LoVo (cell line): ENCODE measurements around the gene OR5K2.

Experiments used
- DNase-seq: peaks from one replicate; pipeline ENCODE4 v3.0.0-alpha.2; 2016; ENCODE audit warnings: low spot score

The OR5K2 gene

DNA sequence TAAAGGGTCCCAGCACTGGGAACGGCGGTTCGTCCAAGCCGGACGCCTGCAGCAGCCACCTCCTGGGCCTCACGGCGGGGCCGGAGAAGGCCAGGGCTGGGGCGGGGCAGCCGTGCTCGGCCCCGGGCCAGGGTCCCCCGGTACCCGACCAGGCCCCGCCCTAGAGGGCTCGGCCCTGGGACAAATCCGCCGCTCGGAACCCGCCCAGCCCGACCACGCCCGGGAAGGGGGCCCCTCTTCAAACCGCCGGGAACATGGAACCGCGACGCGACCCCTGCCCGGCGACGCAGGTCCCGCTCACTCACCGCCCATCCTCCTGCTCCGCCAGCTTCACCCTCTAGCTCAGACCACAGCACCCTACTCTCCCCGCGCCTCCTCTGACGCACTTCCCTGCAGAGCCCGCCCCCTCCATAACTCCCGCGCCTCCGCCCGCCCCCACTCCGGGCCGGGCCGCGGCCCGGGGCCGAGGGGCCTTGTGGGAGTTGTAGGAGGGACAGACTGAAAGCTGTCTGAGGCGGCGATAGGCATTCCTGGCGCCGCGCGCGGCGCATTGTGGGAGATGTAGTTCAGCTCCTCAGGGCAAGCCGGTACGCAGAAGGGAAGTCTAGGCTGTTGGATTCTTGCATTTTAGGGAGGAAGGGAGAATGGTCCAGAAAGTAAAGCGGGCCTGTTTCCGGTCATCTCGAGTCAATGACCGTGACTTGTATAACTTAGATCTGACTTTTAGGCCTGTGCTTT lies 25.2 kb downstream of the OR5K2 start, which contains the start of gene CLDND1:
Gene CLDND1, minus strand, starts transcription at position 359 of the 738 bp plus-strand sequence. CDS start 1,478 bp downstream, outside the sequence.
- DNase-seq, result peak; percentile 91

DNA sequence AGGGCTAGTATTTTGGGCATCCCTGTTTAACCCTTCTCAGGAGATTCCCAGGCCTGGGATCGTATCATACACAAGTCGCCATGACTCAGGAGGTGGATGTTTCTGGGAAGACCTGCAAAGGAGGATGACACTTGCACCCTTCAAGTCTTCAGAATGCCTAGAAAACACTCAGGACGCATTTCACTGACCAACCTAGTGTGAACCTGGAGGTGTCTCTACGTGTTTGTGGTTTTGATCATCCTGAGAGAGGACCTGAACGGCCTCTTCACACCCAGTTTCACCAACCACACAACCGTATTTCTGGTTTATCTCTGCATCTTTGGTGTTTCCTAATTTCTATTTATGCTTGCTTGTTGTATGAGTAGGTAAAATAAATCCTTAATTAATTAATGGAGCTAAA lies 28.0 kb downstream of the OR5K2 start:
- DNase-seq, result no peak

DNA sequence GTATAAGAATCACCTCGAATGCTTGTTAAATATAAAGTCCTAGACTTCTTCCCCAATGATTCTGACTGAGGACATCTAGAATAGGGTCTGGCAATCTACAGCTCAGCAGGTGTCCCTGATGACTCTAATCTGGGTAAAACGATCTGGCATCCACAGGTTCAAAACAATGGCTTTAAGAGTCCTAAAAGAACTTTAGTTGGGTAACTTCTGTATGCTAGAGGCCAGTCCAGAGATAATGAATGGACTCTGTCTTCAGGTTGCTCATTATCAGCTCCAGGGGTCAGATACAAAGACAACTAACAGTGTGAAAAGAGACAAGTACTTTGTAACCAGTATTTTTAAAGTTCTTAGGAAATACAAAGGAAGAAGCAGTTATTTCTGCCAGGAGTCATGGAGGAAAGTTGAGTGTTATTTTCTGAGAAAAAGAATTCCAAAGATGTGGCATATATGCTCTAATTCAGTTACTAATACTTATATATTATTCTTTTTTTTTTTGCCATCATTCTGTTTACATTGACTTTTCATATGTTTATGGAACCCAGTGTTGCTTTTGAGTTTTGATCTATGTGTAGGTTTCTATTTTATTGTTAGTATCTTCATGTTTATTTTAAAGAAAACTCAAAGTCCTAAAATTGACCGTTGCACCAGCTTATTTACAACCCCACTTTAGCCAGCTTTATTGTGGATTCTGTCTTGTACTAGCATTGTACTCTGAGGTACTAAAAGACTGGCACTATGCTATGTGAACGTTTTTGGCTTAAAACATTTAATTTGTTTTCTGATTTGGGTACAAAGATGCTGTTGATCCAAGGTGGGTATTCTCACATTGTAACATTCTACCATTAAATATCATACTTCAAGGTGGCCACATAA lies 31.2 kb downstream of the OR5K2 start:
- no peak for DNase-seq

DNA sequence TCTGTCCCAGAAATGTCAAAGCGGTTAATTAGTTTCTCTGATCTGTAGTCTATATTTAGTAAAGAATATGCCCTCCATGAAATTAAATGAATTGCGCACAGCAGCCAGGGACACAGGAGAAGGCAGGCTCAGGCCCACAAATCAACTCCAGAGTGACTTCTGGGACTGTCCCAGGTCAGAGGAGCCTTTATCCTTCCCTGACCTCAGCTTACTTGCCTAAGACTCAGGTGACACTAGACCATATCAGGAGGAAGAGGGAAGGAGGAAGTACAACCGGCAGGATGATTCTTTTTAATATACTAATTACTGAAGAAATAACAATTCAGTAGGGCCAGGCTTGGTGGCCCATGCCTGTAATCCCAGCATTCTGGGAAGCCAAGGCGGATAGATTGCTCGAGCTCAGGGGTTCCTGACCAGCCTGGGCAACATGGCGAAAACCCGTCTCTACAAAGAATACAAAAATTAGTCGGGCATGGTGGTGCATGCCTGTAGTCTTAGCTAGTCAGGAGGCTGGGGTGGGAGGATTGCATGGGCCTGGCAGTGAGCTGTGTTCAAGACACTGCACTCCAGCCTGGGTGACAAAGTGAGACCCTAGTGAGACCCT lies 32.5 kb downstream of the OR5K2 start:
- DNase-seq, result no peak

DNA sequence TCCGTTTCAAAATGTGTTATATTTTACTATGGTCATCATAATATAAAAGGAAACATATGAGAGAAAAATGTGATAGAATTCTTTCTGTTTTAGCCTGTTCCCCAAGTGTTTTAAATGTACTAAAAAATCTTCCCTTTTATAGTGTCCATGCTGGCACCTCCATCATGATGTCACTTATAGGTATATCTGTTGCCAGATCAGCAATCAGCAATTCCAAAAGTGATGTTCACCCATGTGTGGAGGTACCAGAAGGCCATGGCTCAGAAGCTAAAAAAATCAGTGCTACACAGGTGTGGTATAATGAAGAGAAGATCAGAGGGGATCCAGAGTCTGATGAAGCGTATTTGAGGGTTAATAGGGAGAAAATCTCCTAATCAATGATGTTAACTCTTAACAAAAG lies 33.2 kb downstream of the OR5K2 start:
- DNase-seq, result no peak

DNA sequence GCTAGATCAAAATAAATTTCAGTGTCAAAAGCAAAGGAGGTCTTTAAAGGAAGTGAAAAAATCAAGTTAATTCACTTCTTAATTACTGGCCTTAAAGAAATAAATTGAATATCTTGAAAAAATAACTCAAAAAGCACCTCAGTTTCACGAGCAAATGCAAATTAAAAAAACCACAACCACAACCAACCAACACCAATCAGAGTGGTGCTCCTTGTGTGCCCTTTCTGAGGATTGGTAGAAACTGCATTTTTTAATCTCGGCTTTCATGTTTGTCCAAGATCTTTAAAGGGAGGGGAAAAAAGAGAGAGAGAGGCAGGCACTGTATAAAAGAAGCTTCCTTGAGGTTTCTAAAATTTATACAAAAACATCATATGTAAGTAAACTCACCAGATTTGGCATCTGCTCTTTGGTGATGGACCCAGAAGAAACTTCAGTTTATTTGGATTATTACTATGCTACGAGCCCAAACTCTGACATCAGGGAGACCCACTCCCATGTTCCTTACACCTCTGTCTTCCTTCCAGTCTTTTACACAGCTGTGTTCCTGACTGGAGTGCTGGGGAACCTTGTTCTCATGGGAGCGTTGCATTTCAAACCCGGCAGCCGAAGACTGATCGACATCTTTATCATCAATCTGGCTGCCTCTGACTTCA lies 34.3 kb downstream of the OR5K2 start, which contains the start of gene GPR15:
Gene GPR15, plus strand, starts transcription at position 357 of the 653 bp plus-strand sequence. Its CDS starts 56 bp downstream, at position 413.
- no peak for DNase-seq

DNA sequence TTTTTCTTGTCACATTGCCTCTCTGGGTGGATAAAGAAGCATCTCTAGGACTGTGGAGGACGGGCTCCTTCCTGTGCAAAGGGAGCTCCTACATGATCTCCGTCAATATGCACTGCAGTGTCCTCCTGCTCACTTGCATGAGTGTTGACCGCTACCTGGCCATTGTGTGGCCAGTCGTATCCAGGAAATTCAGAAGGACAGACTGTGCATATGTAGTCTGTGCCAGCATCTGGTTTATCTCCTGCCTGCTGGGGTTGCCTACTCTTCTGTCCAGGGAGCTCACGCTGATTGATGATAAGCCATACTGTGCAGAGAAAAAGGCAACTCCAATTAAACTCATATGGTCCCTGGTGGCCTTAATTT lies 34.8 kb downstream of the OR5K2 start:
- no peak for DNase-seq

DNA sequence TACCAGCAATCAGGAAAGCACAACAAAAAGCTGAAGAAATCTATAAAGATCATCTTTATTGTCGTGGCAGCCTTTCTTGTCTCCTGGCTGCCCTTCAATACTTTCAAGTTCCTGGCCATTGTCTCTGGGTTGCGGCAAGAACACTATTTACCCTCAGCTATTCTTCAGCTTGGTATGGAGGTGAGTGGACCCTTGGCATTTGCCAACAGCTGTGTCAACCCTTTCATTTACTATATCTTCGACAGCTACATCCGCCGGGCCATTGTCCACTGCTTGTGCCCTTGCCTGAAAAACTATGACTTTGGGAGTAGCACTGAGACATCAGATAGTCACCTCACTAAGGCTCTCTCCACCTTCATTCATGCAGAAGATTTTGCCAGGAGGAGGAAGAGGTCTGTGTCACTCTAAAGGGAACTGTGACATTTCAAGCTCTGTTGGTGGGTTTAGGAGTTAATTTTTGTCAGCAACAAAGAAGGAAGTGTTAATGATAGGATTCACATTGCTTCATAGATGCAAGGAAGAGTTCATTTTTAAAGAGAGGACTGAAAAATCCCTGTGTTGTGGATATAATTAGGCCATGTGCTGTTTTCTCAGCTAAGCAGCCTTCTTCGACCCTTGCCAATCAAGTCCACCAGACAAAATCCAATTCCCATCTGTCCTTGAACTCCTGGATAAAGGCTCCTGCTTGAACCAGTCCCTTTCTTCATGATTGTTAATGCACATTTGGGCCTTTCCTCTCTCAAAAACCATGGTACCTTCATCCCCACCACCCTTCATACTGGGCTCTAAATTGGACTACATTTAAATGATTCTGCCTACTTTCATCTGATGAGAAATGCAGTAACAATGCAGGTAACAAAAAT lies 35.5 kb downstream of the OR5K2 start:
- no peak for DNase-seq

DNA sequence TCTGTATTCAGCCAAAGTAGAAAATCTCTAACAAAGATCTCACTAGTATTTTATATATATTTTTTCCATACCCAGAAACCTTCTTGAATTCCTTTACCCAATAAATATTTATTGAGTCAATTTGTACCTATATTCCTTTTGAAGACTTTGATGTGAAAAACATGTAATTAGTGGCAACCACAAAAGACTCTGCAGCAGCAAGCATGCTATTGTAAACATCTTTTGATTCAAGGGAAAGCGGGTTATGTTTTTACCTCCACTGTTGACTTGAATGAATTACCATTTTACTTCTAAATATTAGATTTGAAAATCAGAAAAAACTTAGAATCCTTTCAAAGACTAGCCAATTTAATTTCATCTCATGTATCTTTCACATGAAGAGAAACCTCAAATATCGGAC lies 36.7 kb downstream of the OR5K2 start:
- no peak for DNase-seq

DNA sequence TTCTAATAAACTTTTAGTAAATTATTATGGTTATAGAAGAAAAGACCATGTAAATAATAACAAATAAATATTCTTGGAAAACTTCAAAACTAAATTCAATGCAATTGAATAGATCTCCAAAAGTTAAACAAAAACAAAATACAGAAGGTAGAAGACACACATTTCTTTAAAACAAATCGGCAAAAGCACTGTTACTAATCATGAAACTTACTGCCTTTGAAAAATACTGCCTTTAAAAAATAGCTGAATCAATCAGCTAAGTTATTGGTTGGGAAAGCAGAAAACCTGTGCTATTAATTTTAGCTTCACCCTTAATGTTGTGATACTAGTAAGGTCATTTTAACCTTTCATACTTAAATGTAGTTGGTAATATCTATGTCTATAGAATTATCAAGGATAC lies 37.3 kb downstream of the OR5K2 start:
- DNase-seq, result no peak

DNA sequence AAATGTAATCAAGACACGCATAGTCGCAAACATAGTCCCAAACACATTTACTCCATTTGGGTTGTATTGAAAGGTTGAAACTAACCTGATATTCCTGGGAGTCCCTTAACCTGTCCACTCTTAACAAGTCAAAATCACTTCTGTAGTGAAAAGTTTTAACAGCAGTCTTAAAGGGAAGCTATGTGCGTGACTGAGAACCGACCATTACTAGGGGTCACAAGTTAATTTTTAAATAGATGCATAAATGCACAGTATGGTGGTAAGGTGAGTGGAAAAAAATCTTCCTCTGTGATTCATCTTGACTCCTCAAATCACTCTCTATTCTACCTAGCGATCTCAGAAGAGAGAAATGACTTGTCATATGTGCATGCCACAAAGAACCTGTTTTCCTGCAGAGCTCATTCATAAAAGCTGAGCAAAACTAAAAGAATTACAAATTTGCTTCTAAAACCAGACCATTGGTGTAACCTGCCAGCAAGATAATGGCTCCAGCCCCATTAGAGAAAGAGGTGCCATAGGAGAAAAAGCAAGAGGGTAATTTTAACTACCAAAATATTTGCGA lies 39.1 kb downstream of the OR5K2 start:
- no peak for DNase-seq

DNA sequence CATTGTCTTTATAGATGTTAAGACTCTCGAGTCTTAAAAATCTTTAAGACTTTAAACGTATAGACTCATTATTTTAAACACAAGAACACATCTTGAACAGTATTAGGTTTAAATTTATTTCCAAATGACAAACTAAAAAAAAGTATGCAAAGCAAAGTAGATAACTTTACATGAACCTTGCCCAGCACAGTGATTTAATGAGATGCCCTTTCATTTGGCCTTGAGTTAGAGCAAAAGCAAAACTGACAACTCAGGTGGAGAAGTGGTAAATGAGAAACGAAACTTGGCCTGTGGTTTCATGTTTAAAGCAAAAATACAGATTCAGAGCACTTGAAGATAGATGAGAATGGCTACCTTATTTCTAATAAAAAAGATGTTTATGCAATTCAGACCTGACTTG lies 42.9 kb downstream of the OR5K2 start:
- no peak for DNase-seq

DNA sequence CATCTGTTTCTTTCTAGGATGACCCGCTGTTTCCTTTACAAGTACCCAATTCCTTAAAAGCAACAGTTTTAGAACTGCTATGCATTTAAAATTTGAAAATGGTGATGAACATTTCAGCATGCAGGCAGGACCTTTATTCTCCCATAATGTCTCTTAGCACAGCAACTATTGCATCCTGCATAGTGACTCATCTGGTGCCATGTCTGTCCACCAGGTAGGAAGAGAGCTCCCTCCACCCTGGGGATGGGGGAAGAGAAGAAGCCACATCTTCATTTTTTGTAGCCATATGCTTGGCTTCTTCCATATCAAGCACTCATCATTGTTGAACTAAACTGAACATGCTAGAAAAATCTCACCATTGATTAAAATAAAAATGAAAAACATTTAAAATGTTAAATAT lies 44.2 kb downstream of the OR5K2 start:
- no peak for DNase-seq

DNA sequence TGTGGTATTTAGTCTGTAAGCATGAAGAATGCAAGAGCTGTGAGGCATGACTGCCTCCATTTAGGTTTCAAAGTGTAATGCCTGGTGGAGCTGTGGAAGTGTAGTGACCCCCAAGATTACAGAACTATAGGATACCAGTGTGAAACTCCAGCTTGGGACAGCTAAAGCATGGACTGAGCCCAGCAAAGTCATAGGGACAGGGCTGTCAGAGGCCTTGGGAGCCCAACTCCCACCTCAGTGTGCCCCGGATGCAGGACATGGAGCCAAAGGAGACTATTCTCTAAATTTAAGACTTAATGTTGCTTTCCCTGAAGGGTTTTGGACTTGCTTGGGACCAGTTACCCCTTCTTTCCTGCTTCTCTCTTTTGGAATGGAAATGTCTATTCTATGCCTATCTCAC lies 45.1 kb downstream of the OR5K2 start:
- no peak for DNase-seq

DNA sequence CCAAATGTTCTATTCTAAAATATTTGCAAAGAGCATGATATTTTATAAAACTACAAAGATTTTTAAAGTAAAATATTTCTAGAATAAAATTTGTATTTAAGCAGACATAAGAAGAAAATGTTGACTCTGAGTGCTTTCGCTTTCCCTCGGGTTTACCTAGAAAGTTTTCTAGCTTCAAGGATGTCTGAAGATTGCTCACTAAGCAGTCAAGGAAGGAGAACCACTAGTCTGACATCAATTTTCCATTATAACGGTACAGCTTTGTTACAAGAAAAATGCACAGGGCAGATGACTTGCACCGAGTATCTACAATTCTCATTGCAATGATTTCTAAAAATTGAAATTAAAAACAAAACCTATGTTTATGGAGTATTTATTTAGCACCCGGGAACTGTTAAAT lies 48.5 kb downstream of the OR5K2 start:
- no peak for DNase-seq
